Coronary artery (tissue), 2 donors: ENCODE results near the gene DCUN1D3.

Experiments
- DNase-seq: peaks from one replicate; pipeline ENCODE4 v3.0.0-alpha.2; 2017; ENCODE audit warnings: low spot score
- H3K27ac ChIP-seq, 2 donors: fragments of 200-600 bp; sonication (generic); one replicate each; pipeline ENCODE4 v1.5.1; 2016 to 2019
- H3K4me3 ChIP-seq: fragments of 200-600 bp; sonication (generic); 2 replicates; pipeline ENCODE4 v1.5.1; 2016; ENCODE audit warnings: mild to moderate bottlenecking, moderate library complexity
- TF ChIP-seq, protein P1 (sequence below): fragments of 200-600 bp; sonication (generic); IDR thresholded peaks from one replicate; pipeline ENCODE4 v1.5.1; 2019; ENCODE audit warnings: antibody characterized with exemption

Gene DCUN1D3

DNA sequence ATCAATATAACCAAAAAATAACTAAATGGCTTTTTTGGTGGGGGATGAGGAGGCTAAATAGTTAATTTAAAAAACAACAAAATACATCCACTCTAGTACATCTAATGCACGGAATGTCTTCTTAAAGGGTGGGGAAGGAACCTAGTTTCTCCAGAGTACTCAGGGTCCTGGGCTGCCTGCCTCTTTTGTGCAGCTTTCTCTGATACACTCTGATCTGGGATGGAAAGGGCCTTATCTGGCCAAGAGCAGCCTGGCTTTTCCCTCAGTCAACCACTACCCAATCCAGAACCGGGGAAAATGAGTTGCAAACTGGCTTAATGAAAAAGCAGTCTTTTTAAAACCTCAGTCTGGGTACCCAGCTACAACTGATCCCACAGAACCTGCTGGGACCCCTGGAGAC, 42.9 kb downstream of the DCUN1D3 start:
- H3K4me3 ChIP-seq = no peak overlapping the region
- TF ChIP-seq, protein P1, sequence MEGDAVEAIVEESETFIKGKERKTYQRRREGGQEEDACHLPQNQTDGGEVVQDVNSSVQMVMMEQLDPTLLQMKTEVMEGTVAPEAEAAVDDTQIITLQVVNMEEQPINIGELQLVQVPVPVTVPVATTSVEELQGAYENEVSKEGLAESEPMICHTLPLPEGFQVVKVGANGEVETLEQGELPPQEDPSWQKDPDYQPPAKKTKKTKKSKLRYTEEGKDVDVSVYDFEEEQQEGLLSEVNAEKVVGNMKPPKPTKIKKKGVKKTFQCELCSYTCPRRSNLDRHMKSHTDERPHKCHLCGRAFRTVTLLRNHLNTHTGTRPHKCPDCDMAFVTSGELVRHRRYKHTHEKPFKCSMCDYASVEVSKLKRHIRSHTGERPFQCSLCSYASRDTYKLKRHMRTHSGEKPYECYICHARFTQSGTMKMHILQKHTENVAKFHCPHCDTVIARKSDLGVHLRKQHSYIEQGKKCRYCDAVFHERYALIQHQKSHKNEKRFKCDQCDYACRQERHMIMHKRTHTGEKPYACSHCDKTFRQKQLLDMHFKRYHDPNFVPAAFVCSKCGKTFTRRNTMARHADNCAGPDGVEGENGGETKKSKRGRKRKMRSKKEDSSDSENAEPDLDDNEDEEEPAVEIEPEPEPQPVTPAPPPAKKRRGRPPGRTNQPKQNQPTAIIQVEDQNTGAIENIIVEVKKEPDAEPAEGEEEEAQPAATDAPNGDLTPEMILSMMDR = no peak
- no peak for DNase-seq
- H3K27ac ChIP-seq = peak overlapping the region in 1 of 2 donors; percentile 33

DNA sequence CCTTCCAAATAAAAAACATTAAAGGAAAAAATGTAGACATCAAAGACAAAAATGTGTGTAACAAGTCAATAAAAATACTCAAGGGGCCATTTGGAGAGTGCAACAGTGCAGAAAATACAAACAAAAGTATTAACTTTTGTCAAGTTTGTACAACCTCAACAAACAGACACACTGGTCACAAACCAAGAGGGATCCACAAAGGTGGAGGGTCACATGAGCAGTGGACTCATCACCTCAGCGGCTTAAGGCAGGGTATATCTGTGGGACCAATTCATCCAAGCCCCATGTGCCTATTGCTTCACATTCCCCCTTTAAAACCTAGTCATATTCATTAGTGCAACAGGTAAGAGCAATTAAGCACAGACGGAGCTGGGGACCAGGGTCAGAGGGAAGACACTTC, 45.2 kb downstream of the DCUN1D3 start:
- no peak overlapping the region for H3K4me3 ChIP-seq
- peak overlapping the region in 1 of 2 donors; percentile 14 for H3K27ac ChIP-seq
- TF ChIP-seq, protein P1 = no peak
- no peak for DNase-seq

DNA sequence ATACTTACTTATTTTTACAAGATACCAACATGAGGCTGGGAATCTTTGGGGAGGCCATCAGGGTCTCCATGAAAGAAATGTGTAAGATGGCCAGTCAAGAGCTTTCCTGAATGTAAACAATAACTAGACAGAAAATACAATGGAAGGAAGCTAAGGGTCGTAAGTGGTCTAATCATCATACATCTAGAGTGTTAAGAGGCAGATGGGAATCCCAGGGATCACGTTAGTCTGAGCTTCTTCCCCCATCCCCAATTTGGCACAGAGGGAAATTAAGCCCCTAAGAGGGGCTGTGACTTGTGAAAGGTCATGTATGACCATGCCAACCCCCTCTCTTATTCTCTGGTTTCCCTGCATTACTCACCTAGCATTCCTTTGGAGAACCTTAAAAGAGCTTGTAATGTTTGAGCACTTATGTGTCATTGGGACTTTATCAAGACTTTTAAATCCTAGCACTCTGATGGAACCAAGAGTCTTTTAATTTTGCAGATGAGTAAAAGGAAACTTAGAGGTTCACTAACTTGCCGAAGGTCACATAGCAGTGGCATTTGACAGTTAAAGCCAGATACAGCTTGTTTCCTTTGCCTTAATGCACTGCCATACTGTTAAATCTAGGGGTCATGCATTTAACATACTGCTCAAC, 46.1 kb downstream of the DCUN1D3 start:
- TF ChIP-seq, protein P1 = no peak
- Histone ChIP-seq H3K27ac (peak overlapping the region; percentile 73 to 75), H3K4me3 (no peak overlapping the region)
- no peak for DNase-seq

DNA sequence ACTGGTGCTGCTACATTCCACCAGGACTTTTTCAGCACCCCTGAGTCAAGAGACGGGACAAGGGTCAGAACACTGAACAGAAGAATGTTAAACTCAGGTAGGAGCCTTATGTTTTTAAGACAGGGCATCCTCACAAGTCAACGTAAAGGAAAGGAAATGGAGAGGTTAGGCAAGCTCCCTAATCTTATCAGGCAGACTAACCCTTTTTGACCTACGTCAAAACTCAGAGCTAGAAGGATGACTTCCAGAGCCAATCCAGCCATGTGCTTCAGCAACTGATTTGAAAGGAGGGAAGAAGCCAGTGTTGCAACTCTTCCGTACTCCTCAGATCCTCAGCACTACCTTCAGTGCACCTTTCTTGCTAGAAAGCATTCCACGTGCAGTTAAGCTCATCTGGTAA, 47.0 kb downstream of the DCUN1D3 start:
- TF ChIP-seq, protein P1 = no peak
- DNase-seq = no peak
- H3K4me3 ChIP-seq = no peak overlapping the region
- peak overlapping the region; percentile 73 to 75 for H3K27ac ChIP-seq

DNA sequence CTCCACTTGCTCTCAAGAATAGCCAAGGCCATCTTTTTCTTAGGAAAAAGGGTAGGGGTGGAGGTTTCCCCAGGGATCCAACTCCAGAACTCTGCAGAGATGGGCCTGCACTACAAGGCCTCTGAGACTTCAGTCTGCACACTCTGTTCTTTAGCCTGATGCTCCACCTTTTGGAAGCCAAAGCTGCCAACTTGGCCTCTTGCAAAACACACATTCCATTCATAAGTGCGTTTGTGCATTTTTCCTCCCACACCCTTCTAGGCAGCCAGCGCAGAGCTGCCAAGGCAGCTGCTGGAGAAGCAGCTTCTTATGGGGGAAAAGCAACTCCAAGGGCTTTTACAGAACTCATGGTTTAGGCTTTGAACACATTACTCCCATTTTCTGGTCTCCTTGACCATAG, 48.6 kb downstream of the DCUN1D3 start:
- H3K4me3 ChIP-seq = peak overlapping the region; percentile 16
- peak; percentile 95 for DNase-seq
- TF ChIP-seq, protein P1 = no peak
- H3K27ac ChIP-seq = peak overlapping the region; percentile 73 to 89

DNA sequence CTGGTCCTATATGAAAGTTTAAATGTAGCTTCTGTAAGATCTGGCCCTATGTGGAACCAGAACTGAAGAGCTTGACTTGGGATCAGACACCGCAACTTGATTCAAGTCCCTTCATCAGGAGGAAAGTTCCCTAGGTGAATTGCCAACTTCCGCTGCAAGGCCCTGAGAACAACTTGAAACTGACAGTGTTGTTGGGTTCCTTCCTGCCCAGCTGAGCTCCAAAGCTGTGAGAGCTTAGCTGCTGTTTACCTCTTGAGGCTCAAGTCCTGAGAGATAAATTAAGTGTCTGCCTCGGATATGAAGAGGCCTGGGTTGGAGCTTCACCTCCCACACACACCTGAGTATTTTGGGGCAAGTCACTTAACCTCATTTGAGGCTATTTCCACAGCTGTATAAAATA, 49.2 kb downstream of the DCUN1D3 start:
- H3K27ac ChIP-seq = peak overlapping the region; percentile 73 to 89
- TF ChIP-seq, protein P1 = no peak
- DNase-seq = no peak
- peak overlapping the region; percentile 16 for H3K4me3 ChIP-seq

DNA sequence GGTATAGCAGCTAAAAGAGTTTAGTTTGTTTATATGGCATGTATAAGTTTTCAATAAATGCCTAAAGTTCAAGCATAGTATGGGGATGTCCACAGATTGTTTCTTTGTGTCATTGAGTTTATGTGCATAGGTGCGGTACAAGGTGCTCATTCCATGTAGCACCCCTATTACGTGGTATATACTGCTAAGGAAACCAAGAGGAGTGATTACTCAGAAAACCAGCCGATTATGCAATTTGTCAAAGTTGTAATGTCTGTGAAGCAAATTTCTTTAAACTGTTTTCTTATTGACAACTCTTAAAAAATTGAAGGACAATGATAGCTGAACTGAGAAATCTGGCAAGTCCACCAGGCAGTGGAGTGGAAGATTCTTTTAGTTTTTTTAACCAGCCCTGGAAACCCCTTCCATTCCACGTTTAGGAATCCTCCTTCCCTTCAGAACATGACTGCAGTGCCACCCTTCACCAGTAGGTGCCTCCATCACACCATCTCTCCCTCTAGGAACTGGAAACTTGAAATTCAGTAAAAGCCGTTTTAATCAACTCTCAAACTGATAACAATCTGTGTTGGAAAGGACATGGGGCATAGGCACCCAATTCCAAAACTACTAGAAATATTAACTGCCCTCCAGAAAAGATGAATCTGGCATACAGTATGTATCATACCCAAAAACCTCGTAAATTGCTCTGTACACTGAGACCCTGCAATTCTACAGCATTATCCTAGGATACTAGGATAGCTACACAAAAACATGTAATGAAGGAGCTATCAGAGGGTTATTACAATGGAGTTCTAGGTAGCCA, 50.4 kb downstream of the DCUN1D3 start:
- Histone ChIP-seq H3K4me3 (no peak overlapping the region), H3K27ac (peak overlapping the region; percentile 73 to 89)
- TF ChIP-seq, protein P1 = peak; percentile 96
- no peak for DNase-seq
